ENCODE data around the gene GCGR.

DNA sequence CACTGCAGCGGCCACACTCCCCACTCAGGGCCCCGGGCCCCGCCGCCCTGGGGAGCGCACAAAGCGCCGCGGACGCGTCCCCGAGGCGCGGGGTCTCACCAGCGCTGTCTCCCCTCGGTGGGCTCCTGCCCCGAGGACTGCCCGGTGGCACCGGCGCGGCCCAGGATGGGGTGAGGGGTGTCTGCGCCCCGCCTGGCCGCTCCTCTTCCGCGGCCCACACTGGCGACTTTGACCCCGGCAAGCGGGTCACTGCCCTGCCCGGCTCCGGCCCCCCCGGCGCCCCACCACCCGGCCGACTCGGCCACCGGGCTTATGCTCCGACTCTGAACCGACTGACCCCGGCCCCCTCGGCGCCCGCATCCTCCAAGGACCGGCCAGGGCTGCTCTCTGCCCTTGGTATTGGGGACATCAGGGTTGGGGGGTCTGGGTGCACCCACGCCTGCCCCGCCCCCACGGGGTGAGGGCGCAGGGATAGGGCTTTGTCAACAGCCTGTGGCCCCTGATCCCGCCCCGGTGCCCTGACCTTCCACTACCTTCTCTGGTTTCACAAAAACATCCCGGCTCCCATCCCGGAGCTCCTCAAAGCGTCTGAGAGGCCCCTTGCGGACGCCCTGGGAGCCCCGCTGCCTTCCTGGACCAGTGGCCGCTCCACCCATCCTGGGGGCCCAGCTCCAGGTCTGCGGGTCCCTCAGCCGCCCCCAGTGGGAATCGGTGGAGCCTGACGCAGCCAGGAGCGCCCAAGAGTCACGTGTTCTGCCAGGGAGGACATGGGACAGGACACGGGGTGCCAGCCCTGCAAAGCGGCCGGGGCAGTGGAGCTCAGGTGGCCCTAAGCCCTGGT lies 829 bp downstream of the GCGR start:
- TF ChIP-seq, protein P1, sequence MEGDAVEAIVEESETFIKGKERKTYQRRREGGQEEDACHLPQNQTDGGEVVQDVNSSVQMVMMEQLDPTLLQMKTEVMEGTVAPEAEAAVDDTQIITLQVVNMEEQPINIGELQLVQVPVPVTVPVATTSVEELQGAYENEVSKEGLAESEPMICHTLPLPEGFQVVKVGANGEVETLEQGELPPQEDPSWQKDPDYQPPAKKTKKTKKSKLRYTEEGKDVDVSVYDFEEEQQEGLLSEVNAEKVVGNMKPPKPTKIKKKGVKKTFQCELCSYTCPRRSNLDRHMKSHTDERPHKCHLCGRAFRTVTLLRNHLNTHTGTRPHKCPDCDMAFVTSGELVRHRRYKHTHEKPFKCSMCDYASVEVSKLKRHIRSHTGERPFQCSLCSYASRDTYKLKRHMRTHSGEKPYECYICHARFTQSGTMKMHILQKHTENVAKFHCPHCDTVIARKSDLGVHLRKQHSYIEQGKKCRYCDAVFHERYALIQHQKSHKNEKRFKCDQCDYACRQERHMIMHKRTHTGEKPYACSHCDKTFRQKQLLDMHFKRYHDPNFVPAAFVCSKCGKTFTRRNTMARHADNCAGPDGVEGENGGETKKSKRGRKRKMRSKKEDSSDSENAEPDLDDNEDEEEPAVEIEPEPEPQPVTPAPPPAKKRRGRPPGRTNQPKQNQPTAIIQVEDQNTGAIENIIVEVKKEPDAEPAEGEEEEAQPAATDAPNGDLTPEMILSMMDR (IDR thresholded peaks at IDR 0.05): no peak
- TF ChIP-seq POLR2AphosphoS5 (IDR thresholded peaks at IDR 0.05; ENCODE audit: low read depth, low read length): no peak
- TF ChIP-seq, protein P2, sequence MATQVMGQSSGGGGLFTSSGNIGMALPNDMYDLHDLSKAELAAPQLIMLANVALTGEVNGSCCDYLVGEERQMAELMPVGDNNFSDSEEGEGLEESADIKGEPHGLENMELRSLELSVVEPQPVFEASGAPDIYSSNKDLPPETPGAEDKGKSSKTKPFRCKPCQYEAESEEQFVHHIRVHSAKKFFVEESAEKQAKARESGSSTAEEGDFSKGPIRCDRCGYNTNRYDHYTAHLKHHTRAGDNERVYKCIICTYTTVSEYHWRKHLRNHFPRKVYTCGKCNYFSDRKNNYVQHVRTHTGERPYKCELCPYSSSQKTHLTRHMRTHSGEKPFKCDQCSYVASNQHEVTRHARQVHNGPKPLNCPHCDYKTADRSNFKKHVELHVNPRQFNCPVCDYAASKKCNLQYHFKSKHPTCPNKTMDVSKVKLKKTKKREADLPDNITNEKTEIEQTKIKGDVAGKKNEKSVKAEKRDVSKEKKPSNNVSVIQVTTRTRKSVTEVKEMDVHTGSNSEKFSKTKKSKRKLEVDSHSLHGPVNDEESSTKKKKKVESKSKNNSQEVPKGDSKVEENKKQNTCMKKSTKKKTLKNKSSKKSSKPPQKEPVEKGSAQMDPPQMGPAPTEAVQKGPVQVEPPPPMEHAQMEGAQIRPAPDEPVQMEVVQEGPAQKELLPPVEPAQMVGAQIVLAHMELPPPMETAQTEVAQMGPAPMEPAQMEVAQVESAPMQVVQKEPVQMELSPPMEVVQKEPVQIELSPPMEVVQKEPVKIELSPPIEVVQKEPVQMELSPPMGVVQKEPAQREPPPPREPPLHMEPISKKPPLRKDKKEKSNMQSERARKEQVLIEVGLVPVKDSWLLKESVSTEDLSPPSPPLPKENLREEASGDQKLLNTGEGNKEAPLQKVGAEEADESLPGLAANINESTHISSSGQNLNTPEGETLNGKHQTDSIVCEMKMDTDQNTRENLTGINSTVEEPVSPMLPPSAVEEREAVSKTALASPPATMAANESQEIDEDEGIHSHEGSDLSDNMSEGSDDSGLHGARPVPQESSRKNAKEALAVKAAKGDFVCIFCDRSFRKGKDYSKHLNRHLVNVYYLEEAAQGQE (IDR thresholded peaks at IDR 0.05; ENCODE audit: insufficient read depth in 1 of 2, low read depth in 2 of 2, low read length in 1 of 2): no peak
- TF ChIP-seq TCF7L2 (IDR thresholded peaks at IDR 0.05; ENCODE audit: low read depth, low read length): no peak

All from Panc1 (cell line).